ENCODE data around the gene PGAP1. TPM values are rescaled to one million over a fixed set of nuclear protein-coding genes. Genes with fewer than 3 reads are reported as not detected.

PGAP1 gene
- polyA plus RNA-seq, 6 donors from 2014 or later = 0.22 to 0.39 (median 0.32) TPM; not detected in 3

GRCh38 chr2:196792865-196793264 lies 133.6 kb downstream of the PGAP1 start:
- Mint-ChIP-seq H3K27ac (no peak overlapping the region), H3K27me3 (no peaks in the 10 kb centered on the region), H3K4me1 (peaks cover 0 to 14% (median 6%) of the 10 kb centered on the region in 3 donors), H3K4me3 (no peak overlapping the region), H3K36me3 (peaks cover 21 to 32% of the 10 kb centered on the region in 2 donors), H3K9me3 (no peaks in the 10 kb centered on the region)
- no peak for DNase-seq
- ATAC-seq (ENCODE audit: low read depth in 2 of 2) = no peak

GRCh38 chr2:196783431-196784094 lies 142.9 kb downstream of the PGAP1 start:
- H3K36me3 Mint-ChIP-seq = peaks cover 18 to 30% of the 10 kb centered on the region in 2 donors
- ATAC-seq (ENCODE audit: low read depth in 2 of 2) = no peak
- no peak for DNase-seq
- no peak overlapping the region for H3K4me3 Mint-ChIP-seq
- H3K9me3 Mint-ChIP-seq = no peaks in the 10 kb centered on the region
- no peaks in the 10 kb centered on the region for H3K27me3 Mint-ChIP-seq
- H3K27ac Mint-ChIP-seq = peak overlapping the region in 3 of 6 donors; percentile 0 to 12 (median 3)
- H3K4me1 Mint-ChIP-seq = peaks cover 0 to 5% (median 0%) of the 10 kb centered on the region in 3 donors

Other genes starting within 250 kb of the PGAP1 start
- gene GTF3C3, start 127.0 kb downstream of the PGAP1 start, polyA plus RNA-seq (ENCODE audit: low read depth in 6 of 6) = 10 to 100 TPM; 11.5 to 16.2 (median 12.3) TPM
- not detected for gene C2orf66, start 117.4 kb downstream of the PGAP1 start, polyA plus RNA-seq (ENCODE audit: low read depth in 6 of 6)

Measured in naive B cell (primary cell).